GM12891 (cell line): ENCODE results near the gene GRIK3.

Experiments
- DNase-seq: peaks from one replicate; pipeline ENCODE4 v3.0.0; 2011; ENCODE audit warnings: low spot score; ENCODE audit not compliant: insufficient read length
- FAIRE-seq: peaks from 2 replicates; lab custom pipeline; 2011; peaks lifted over from hg19 to GRCh38; lab: Jason Lieb, UNC
- PAX5 ChIP-seq: IDR thresholded peaks from 2 replicates; pipeline ENCODE4 v1.6.1; 2011; ENCODE audit warnings: low read length, moderate library complexity, mild to moderate bottlenecking; ENCODE audit not compliant: insufficient read depth, severe bottlenecking
- POLR2A ChIP-seq: IDR thresholded peaks from 2 replicates; pipeline ENCODE4 v1.6.1; 2011; ENCODE audit warnings: low read depth, low read length, control low read depth
- POLR2AphosphoS5 ChIP-seq: IDR thresholded peaks from 2 replicates; pipeline ENCODE4 v1.6.1; 2011; ENCODE audit warnings: low read depth, low read length, control low read depth
- POU2F2 ChIP-seq: IDR thresholded peaks from 2 replicates; pipeline ENCODE4 v1.6.1; 2011; ENCODE audit warnings: low read depth, mild to moderate bottlenecking, control low read depth, low read length, moderate library complexity
- SPI1 ChIP-seq: IDR thresholded peaks from 2 replicates; pipeline ENCODE4 v1.6.1; 2011; ENCODE audit warnings: low read depth, low read length, control low read depth
- TAF1 ChIP-seq: IDR thresholded peaks from 2 replicates; pipeline ENCODE4 v1.6.1; 2011; ENCODE audit warnings: low read depth, low read length, control low read depth

GRIK3 gene

DNA sequence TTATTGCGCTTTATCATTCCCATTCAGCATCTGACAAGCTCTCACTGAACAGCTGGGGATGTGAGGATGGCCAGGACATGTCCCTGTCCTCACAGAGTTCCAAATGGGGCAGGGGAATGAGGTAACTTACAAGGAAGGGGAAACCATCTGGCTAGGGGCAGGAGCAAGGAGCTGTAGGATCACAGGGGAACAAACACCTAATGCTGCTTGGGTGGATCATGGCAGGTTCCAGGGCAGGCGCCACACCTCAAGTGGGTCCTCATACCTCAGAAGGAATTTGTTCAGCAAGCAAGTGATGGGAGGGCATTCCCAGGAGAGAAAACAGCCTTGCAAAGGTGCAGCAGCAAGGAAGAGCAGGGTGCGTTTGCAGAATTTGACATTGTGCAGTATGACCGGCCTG lies 35.1 kb upstream of the GRIK3 start:
- FAIRE-seq (no peak), DNase-seq (no peak)
- TF ChIP-seq SPI1 (no peak), PAX5 (no peak), POLR2A (no peak), POU2F2 (no peak), TAF1 (no peak), POLR2AphosphoS5 (no peak)

DNA sequence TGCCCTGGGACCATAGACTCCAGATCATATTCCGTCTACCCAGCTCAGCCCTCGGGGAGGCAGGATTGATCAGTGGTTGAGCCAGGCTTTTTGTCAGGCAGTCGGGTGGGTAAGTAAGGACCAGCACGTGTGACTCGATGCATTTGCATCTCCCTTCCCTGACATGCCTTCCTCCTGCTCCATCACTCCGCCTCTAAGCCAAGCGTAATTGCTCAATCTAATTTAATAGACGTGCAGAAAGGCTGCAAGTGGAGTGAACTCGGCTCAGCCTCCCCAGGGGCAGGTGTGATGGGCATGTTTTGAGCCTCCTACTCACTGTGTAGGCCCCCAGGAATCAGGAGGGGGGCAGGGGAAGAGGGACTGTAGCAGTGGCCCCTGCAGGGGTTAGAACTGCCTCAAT lies 34.6 kb upstream of the GRIK3 start:
- DNase-seq (no peak), FAIRE-seq (no peak)

DNA sequence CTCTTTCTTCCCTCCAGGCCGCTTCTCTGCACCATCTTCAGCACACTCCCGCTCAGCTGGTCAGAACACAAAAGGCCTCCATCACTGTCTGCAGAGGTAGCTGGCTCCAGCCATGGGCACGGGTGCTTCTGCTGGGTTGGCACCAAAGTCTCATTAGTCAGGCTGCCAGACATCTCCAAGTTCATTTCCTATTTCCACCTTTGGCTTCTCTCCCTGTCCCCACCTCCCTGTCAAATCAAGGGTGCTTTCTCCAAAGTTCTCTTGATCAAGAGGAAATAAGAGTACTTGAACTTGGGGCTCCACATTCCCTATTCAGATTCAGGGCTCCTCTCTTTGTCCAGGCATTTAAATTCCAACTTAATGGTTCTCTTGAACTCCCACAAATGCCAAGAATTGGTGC lies 33.9 kb upstream of the GRIK3 start:
- TF ChIP-seq TAF1 (no peak), POU2F2 (no peak), PAX5 (no peak), POLR2A (no peak), SPI1 (no peak), POLR2AphosphoS5 (no peak)
- FAIRE-seq = no peak
- DNase-seq = no peak

More for the DNA sequence above, 34.6 kb upstream of the GRIK3 start:
- TF ChIP-seq SPI1 = no peak
- no peak for TF ChIP-seq POU2F2
- no peak for TF ChIP-seq POLR2A
- no peak for TF ChIP-seq PAX5
- TF ChIP-seq TAF1 = no peak
- TF ChIP-seq POLR2AphosphoS5 = no peak

DNA sequence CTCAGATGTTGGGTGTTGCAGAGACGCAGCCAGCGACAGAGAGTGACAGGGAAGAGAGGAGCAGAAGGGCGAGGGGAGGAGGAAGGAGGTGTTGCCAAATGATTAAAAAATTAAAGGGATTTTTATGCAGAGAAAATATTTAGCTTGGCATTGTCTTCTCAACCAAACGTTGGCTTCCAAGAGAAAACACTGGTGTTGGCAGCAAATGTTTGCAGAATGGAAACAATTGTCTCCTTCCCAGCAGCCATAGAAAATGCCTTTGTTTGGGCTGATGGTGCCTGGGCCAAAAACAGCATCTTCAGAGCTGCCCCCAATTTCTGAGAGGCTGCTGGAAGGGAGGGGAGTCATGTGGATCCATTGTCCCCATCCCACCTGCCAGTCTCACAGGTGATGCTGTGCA lies 29.7 kb upstream of the GRIK3 start:
- FAIRE-seq (no peak), DNase-seq (no peak)
- TF ChIP-seq TAF1 (no peak), PAX5 (no peak), POLR2AphosphoS5 (no peak), POU2F2 (no peak), SPI1 (no peak), POLR2A (no peak)

DNA sequence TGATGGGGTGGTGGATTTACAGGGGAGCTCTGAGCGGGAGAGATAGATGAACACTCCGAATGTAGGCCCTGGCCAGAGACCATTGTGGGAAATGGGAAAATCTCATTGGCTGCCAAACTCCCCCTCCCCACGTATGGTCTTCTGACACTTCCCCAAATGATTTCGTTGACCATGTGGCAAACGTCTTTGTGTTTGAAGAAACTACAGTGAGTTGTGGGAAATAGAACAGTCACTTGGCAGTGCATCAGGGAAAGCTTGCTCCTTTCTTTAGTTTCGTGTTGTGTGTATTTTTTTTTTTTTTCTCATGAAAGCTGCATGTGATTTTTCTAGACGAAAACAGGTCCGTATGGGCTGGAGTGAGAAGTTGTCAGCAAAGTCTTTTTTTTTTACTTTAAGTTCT lies 25.0 kb upstream of the GRIK3 start:
- no peak for FAIRE-seq

DNA sequence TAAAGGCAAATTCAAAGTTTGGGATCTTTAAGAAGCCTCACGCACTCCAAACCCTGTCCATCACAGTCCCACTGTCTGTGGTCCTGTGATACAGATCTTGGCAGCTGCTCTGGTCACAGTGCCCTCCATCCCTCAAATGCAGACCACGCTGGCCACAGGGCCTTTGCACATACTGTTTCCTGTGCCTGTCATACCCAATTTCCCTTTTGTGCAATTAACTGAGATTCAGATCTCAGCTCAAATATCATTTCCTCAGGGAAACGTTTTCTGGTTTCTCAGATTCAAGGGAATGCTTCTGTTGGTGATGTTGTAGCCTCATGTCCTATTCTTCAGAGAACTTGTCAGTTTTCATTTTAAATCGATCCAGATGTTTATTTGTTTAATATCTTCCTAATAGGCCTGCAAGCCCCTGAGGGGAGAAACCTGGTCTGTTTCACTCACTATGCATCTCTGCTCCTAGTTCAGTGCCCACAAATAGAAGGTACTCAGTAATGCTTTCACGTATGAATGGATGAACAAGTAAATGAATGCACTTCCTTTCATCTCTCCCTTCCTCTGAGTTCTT lies 24.2 kb upstream of the GRIK3 start:
- no peak for FAIRE-seq
- no peak for DNase-seq
- TF ChIP-seq POLR2AphosphoS5 (no peak), PAX5 (no peak), POLR2A (no peak), TAF1 (no peak), POU2F2 (no peak), SPI1 (no peak)

More for the DNA sequence above, 25.0 kb upstream of the GRIK3 start:
- no peak for DNase-seq
- no peak for TF ChIP-seq PAX5
- no peak for TF ChIP-seq SPI1
- no peak for TF ChIP-seq TAF1
- no peak for TF ChIP-seq POU2F2
- TF ChIP-seq POLR2AphosphoS5 = no peak
- TF ChIP-seq POLR2A = no peak

DNA sequence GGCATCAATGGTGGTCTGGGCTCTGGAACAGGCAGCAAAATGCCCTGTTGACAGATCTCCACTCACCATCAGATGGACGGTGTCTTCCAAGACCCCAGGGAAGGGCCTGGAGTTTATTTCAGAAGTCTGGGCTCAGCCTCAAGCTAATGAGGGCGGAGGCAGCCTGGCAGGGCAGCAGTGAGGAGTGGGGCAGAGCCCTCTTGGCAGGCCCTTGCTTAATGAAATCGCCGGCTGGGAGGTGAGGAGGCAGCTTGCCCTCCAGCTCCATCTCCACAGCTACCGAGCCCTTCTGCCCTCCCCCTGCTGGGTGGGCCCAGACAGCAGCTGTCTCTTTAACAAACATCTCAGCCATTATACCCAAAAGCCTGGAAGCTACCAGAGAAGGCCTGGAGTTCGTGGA lies 22.0 kb upstream of the GRIK3 start:
- FAIRE-seq (no peak), DNase-seq (no peak)

DNA sequence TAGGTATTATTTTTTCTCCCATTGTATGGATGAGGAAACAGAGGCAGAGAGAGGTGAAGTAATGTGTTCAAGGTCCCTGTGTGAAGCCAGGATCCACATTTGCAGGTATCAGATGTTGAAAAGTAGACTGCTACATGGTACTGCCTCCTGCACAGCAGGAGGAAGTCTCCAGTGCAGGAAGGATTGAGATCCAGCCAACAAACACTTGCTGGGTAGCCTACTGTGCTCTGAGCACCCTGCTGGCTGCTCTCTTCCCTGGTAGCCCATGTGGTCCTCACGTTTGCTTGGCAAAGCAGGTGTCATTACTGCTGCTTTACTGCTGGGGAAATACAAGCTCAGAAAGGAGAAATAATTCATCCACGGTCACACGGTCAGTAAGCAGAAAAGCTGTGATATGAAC lies 21.3 kb upstream of the GRIK3 start:
- no peak for FAIRE-seq
- TF ChIP-seq SPI1 (no peak), POU2F2 (no peak)
- no peak for DNase-seq

More for the DNA sequence above, 22.0 kb upstream of the GRIK3 start:
- TF ChIP-seq POLR2A = no peak

DNA sequence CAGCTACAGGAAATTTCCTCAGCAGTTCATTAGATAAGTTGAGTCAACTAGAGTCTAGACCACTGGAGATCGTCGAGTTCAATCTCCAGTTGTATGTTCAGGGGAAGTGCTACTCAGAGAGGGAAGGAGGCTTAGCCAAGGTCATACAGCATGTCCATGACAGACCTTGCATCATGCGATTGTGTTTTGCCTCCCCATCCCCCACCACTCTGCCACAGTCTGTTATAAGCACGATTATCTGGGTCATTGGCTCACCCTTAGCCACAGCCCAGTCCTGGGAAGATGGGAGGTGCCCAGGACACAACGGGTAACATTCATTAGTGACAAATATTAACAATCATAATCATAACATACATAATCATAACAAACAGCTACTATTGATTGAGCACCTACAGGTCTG lies 18.9 kb upstream of the GRIK3 start:
- FAIRE-seq (no peak), DNase-seq (no peak)
- TF ChIP-seq PAX5 (no peak), POU2F2 (no peak), POLR2A (no peak), SPI1 (no peak), TAF1 (no peak), POLR2AphosphoS5 (no peak)

DNA sequence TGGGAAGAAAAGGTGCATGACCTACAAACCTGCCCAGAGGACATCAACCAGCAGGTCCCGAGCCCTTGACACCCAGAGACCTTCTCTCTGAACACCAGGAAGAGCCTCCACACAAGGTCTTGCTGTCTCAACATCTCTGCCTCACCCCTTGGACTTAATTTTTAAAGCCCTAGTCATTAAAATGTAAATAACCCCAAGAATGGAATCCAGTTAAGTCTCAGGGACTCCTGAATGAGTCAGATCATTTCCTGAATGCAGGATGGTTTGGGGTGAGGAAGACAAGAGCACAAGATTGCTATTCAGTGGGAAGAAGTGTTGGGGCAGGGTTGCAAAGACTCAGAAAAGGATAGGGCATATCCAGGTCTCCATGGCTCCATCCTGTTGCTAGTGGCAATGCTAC lies 17.8 kb upstream of the GRIK3 start:
- DNase-seq (no peak), FAIRE-seq (no peak)
- TF ChIP-seq POLR2A = no peak
- TF ChIP-seq POLR2AphosphoS5 = no peak
- no peak for TF ChIP-seq PAX5
- TF ChIP-seq POU2F2 = no peak
- no peak for TF ChIP-seq SPI1
- no peak for TF ChIP-seq TAF1

DNA sequence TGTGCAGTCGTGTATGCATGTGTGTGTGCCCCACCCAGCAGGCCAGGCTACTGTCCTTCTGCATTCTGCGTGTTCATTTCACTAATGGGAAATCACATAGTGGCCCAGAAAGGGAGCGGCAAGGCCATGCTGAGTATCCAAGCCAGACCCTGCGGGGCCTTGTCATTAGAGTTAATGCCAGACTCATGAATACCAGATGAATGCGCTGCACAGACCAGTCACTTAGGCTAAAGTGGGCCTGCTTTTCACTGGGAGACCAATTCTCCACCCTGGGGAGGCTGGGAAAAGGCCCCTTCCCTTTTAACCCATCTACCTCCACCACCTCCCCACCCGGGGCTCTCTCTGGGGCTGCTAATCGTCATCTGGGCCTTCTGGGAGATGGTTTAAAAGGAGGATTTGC lies 17.0 kb upstream of the GRIK3 start:
- no peak for DNase-seq
- no peak for FAIRE-seq

More for the DNA sequence above, 17.0 kb upstream of the GRIK3 start:
- TF ChIP-seq POU2F2 (no peak), PAX5 (no peak), POLR2A (no peak), TAF1 (no peak), POLR2AphosphoS5 (no peak), SPI1 (no peak)
